ENCODE data around the gene NSD2.

Gene NSD2

GRCh38 chr4:1831331-1831730 is 39.9 kb upstream of the NSD2 start:
- TF ChIP-seq EZH2phosphoT487 (conservative IDR thresholded peaks at IDR 0.05; ENCODE audit: low read length) (no peak), CTCF (IDR thresholded peaks at IDR 0.05; ENCODE audit: insufficient read depth, low read length, poor library complexity, severe bottlenecking) (no peak)
- no peaks in the 10 kb centered on the region for H3K9me2 ChIP-seq (replicated peaks; ENCODE audit: insufficient read depth, low read length)
- no peaks in the 10 kb centered on the region for H3K27me3 ChIP-seq (ENCODE audit: low read length)
- H4K20me1 ChIP-seq (ENCODE audit: low read depth, low read length): no peaks in the 10 kb centered on the region
- H3K79me2 ChIP-seq (ENCODE audit: insufficient read depth, low read length): no peaks in the 10 kb centered on the region
- no peak overlapping the region for H3K27ac ChIP-seq (ENCODE audit: low read depth, low read length)
- H3K4me3 ChIP-seq (ENCODE audit: insufficient read depth, low read length, poor library complexity, severe bottlenecking): no peak overlapping the region
- no peaks in the 10 kb centered on the region for H3K9me3 ChIP-seq (ENCODE audit: insufficient read depth, low read length)
- H2AFZ ChIP-seq (ENCODE audit: low read depth, low read length, severe bottlenecking): no peak overlapping the region
- H3F3A ChIP-seq (ENCODE audit: insufficient read depth): 0 out of 2 replicates have a peak, but pooled peaks cover 4% of the 10 kb centered on the region
- no peak overlapping the region for H3K4me2 ChIP-seq (ENCODE audit: low read depth, low read length, poor library complexity, severe bottlenecking)
- H3K36me3 ChIP-seq (ENCODE audit: low read length): no peaks in the 10 kb centered on the region; the same call in 1 of the 2 replicates
- no peak overlapping the region for H3K9ac ChIP-seq (ENCODE audit: low read length)

GRCh38 chr4:1832690-1833089 is 38.5 kb upstream of the NSD2 start:
- Histone ChIP-seq H3K4me2 (ENCODE audit: low read depth, low read length, poor library complexity, severe bottlenecking) (no peak overlapping the region), H3K36me3 (ENCODE audit: low read length) (no peaks in the 10 kb centered on the region; the same call in 1 of the 2 replicates), H2AFZ (ENCODE audit: low read depth, low read length, severe bottlenecking) (no peak overlapping the region), H3K79me2 (ENCODE audit: insufficient read depth, low read length) (no peaks in the 10 kb centered on the region), H3F3A (ENCODE audit: insufficient read depth) (0 out of 2 replicates have a peak, but pooled peaks cover 4% of the 10 kb centered on the region), H3K9ac (ENCODE audit: low read length) (no peak overlapping the region), H3K27ac (ENCODE audit: low read depth, low read length) (no peak overlapping the region), H3K27me3 (ENCODE audit: low read length) (no peaks in the 10 kb centered on the region), H3K4me3 (ENCODE audit: insufficient read depth, low read length, poor library complexity, severe bottlenecking) (no peak overlapping the region), H3K9me3 (ENCODE audit: insufficient read depth, low read length) (no peaks in the 10 kb centered on the region), H4K20me1 (ENCODE audit: low read depth, low read length) (no peaks in the 10 kb centered on the region), H3K9me2 (replicated peaks; ENCODE audit: insufficient read depth, low read length) (no peaks in the 10 kb centered on the region)
- no peak for TF ChIP-seq EZH2phosphoT487 (conservative IDR thresholded peaks at IDR 0.05; ENCODE audit: low read length)
- TF ChIP-seq CTCF (IDR thresholded peaks at IDR 0.05; ENCODE audit: insufficient read depth, low read length, poor library complexity, severe bottlenecking): no peak

- H3K9me3 ChIP-seq (ENCODE audit: insufficient read depth, low read length): no peaks in the 10 kb centered on the region
- TF ChIP-seq EZH2phosphoT487 (conservative IDR thresholded peaks at IDR 0.05; ENCODE audit: low read length): no peak
- TF ChIP-seq CTCF (IDR thresholded peaks at IDR 0.05; ENCODE audit: insufficient read depth, low read length, poor library complexity, severe bottlenecking): no peak
- H3K9ac ChIP-seq (ENCODE audit: low read length): peak overlapping the region; percentile 5; the same call in 1 of the 2 replicates
- H4K20me1 ChIP-seq (ENCODE audit: low read depth, low read length): no peaks in the 10 kb centered on the region
- no peaks in the 10 kb centered on the region; the same call in 1 of the 2 replicates for H3K36me3 ChIP-seq (ENCODE audit: low read length)
- no peak overlapping the region; the same call in 1 of the 2 replicates for H3K27ac ChIP-seq (ENCODE audit: low read depth, low read length)
- no peak overlapping the region for H3K4me2 ChIP-seq (ENCODE audit: low read depth, low read length, poor library complexity, severe bottlenecking)
- 0 out of 2 replicates have a peak, but pooled peaks cover 4% of the 10 kb centered on the region for H3F3A ChIP-seq (ENCODE audit: insufficient read depth)
- H3K4me3 ChIP-seq (ENCODE audit: insufficient read depth, low read length, poor library complexity, severe bottlenecking): no peak overlapping the region
- no peaks in the 10 kb centered on the region for H3K9me2 ChIP-seq (replicated peaks; ENCODE audit: insufficient read depth, low read length)
- H2AFZ ChIP-seq (ENCODE audit: low read depth, low read length, severe bottlenecking): no peak overlapping the region
- no peaks in the 10 kb centered on the region for H3K79me2 ChIP-seq (ENCODE audit: insufficient read depth, low read length)
- no peaks in the 10 kb centered on the region for H3K27me3 ChIP-seq (ENCODE audit: low read length)
These were observed 37.7 kb upstream of the NSD2 start for GRCh38 chr4:1833307-1834046.

Data from SU-DHL-6 (cell line).